NCI-H446 (cell line): ENCODE results near the gene C5orf58.
"Not testable (repeated sequence)": the region's sequence is repeated elsewhere in the genome, so short reads cannot be mapped to it uniquely, and the experiment has no call there.

Experiments
- DNase-seq, 2 experiments: peaks; one replicate each; lab custom pipeline; 2025; lab: John Stamatoyannopoulos, UW

C5orf58 gene

GRCh38 chr5:170223906-170224305, 8.9 kb upstream of the C5orf58 start:
- DNase-seq, result no peak

GRCh38 chr5:170225326-170226128, 7.3 kb upstream of the C5orf58 start:
- peak in 1 of 2 experiments; percentile 23 for DNase-seq

GRCh38 chr5:170226129-170226615, 6.6 kb upstream of the C5orf58 start:
- DNase-seq, result no peak

DNA sequence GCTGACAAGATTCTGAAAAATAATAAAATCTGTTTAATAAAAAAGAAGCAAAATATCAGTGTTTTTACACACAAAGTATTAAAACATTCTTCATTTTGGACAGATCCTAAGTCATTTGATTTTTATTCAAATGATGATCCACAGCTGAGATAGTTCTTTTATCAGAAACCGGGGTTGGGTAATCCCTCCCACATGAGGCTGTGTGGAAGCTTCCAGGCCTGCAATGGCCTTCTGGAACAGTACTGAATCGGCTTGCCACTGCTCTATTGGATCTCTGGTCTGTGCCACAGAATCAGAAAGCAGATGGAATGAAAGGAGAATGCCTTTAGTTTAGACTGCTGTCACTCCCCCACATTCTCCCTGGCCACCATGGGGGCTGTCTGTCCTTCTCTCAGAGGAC, 6.1 kb upstream of the C5orf58 start:
- no peak for DNase-seq

- DNase-seq, result no peak
Measured at GRCh38 chr5:170228762-170229435, 3.9 kb upstream of the C5orf58 start.

DNA sequence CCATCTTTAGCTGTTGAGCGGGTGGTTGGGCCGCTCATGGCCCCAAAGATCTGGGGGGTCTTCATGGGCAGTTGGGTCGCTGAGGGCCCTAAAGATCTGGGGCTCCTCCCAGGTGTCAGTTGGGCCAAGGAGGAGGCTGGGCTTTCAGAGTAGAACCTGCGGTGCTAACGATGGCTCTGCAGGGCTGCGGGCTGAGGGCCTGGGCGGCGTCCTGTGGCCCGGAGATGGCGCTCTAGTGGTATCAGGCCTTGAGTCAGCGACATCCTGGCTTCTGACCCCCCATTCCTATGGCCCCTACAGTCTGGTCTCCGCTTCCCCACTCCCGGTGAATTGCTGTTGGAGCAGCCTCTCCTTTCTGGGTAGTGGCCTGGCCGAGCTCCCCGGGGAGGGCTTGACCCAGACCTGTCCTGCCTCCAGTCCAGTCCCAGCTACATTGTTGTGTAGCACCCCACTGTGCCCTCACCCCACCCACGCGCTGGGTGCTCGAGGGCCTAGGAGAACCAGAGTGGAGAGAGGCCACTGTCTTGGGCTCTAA, 640 bp downstream of the C5orf58 start:
- DNase-seq, result no peak

GRCh38 chr5:170235876-170236864, 3.4 kb downstream of the C5orf58 start:
- no peak for DNase-seq

DNA sequence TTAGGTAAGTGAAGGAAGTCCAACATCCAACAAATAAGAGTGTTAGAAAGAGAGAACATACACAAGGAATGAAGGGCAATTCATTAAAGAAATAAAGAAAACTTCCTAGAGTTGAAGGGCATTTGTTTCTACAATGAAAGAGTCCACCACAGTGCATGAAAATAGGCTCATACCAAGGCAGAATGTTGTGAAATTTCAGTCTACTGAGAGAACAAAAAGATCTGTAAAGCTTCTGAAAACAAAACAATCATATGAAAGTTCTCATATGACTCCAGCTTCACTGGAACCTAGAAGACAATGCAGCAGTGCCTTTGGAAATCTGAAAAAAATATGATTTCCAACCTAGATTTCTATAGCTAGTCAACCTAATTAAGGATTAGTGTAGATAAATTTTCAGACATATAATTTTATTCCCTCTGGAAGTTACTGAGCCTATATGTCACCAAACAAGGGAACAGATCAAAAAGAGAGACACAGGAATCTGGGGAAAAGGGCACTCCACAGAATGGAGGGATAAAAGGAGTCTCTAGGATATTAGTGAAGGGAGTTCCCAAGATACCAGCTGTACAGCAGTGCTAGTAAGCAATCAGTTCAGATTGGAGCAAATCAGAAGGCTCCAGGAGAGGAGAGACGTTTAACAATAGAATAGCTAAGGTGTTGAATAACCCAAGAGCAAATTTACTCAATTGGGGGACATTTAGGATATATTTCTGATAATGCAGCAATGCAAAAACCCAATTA, 5.8 kb downstream of the C5orf58 start:
- no peak for DNase-seq

GRCh38 chr5:170245436-170245835, 12.7 kb downstream of the C5orf58 start:
- DNase-seq, result not testable (repeated sequence)

DNA sequence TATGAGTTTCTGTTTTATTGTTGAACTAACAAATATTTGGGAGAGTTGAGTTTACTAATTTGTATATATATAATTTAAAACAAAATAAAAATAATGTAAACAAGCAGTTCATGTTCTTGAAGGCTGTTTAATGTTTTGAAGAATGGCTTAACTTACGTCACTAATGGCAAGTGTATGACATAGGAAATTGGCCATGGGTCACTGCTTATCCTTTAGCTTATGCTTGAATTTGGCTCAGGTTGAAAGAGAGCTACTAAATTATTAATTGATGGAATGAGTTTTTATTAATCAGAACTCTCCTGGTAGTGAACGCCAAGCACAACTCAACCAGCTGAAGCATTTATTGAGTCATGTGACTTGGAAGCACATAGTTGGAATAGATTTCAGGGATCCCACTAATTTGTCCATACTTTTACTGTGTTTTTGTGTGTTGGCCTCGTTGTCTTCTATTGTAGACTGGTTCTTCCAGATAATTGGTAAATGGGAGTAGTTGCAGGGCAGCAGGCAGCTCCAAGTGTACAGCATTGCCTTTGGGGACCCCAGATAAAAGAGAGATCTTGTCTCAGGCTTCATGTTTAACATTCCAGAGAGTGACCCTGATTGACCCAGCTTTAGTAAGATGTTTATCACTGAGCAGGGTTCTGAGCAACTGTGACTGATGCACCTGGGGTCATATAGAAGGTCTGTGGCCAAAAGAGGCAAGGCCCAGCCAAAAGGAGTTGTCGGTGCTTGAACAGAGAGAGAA, 13.5 kb downstream of the C5orf58 start:
- DNase-seq, result no peak

DNA sequence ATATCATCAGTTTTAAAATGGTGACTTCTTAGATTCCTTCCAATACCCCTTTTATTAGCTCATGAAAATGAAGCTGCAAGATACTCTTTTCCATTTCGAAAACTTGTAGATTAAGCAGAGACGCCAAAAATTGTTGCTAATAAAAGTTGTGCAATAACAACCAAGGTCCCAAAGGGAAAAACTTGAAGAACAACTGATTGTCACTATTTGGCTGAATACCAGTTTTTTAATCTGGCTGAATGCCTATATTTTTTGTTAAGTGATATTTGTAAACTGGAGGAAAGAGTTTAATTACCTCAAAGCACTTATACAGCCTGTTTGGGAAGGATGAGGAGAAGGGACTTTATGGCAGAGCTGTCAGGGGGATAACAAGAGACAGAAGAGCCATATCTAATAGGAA, 14.6 kb downstream of the C5orf58 start:
- no peak for DNase-seq

- DNase-seq, result no peak
Measured at GRCh38 chr5:170248172-170248930, 15.6 kb downstream of the C5orf58 start.

GRCh38 chr5:170248931-170249227, 16.1 kb downstream of the C5orf58 start:
- DNase-seq, result not testable (repeated sequence)

DNA sequence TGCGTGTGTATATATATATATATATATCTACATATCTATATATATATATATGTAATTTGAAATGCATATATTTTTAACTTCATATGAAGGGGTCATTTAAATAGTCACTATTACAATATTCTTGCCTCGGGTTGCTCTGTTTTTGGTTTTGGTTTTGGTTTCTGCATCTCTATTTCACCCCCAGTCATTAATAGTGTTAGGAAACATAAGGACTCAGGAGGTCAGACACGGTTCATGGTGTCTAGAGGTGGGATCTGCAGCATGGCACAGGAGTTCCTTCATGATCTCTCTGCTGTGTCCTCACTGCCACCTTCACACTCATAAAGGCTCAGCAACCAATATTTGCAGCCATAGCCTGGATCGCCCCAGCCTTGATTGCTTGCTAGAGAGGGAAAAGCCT, 16.6 kb downstream of the C5orf58 start:
- no peak for DNase-seq

GRCh38 chr5:170250810-170251317, 18.1 kb downstream of the C5orf58 start:
- DNase-seq, result no peak

DNA sequence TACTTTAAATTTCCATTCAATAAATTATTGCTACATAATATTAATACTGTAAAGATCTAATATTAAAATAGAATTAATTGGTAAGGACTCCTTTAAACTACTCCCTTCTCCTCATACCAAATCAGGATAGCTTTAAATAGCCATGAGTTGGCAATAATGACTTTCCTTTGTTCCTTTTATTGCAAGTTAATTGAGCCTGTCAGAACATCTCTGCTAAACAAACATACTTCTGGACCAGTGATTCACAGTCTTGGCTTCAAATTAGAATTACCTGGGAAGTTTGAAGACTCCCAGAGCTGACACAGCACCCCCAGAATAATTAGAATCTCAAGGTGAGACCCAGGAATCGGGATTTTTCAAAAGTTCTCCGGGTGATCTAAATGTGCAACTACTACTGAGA, 18.7 kb downstream of the C5orf58 start:
- DNase-seq, result no peak

DNA sequence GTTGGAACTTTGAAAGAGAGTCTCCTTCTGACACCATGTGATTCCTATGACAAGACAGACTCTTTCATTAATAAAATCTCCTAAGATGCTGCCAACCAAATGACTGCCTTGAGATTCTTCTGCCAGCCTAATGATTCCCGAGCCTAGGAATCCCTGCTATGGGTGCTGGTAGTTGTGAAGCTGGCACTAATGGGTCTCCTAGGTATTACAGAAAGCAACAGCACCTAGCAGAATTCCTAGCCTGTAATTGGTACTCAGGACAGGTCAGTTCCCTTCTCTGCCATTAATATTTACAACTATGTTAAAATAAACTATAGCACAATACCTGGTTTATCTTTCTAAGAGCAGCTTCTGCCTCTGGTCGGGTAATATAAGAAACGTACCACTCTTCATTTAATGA, 19.3 kb downstream of the C5orf58 start:
- no peak for DNase-seq

DNA sequence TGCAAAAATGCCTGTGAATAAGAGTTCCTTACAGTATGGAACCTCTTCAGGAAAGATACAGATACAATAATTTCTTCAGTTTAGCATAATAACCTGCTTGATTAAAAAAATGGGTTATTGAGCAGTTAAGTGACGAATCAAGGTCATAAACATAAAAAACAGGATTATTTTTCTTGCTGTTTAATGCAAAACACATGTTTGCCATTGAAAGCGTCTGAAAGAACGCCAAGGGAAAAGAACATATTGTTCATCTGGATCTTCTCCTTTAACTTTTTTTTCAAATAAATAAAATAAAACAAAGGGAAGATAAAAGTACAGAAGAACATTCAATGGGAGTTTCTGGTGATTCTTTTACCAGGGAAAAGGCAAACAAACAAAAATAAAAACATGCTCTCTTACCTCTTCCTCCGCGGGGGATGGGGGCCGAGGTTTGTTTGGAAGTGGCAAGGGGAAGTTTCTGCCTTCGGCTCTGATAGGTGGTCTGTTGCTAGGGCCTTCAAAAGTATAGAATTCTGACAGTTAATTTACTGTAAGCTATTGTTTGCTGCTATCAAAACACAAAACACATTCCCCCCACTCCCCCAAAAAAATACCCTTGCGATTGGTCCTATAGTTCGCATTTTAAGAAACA, 20.1 kb downstream of the C5orf58 start:
- no peak for DNase-seq

DNA sequence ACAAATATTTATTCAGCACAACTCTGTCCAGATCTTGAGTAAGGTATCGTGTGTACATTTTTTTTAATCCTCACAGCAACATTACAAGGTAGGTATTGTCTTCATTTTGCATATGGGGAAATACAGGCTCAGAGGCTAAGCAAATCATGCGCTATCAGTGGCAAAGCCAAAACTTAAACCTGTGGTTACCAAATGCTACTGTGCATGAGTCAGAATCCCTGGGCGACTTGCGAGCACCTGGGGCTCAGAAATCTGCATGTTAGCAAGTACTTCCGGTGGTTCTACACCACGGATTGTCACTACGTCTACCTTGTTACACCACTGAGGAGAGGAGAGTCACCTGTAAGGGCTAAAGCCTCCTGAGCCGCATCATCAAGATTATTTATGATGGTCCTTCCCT, 21.3 kb downstream of the C5orf58 start:
- no peak for DNase-seq
